Activated T-helper 1 cell treated with Interleukin-2 at 50 U/mL for 16 hours (primary cell): ENCODE results near the gene SENP1.

Experiments
- DNase-seq: peaks from one replicate; pipeline ENCODE4 v3.0.0-alpha.2; 2020; ENCODE audit warnings: low read depth

The SENP1 gene

GRCh38 chr12:48000878-48001504 is 104.9 kb downstream of the SENP1 start:
- DNase-seq = no peak

- DNase-seq = no peak
Measured at GRCh38 chr12:47999816-48000215, 106.1 kb downstream of the SENP1 start.

- DNase-seq = no peak
Measured at GRCh38 chr12:47997321-47997720, 108.6 kb downstream of the SENP1 start.

- DNase-seq = no peak
Measured at GRCh38 chr12:47995981-47996401, 109.9 kb downstream of the SENP1 start.

GRCh38 chr12:47993491-47993890 is 112.4 kb downstream of the SENP1 start:
- DNase-seq = no peak
